Measurements from ENCODE around the gene SEMA6B. TPM values are rescaled to one million over a fixed set of nuclear protein-coding genes. Genes with fewer than 3 reads are reported as not detected.

Gene SEMA6B, protein sequence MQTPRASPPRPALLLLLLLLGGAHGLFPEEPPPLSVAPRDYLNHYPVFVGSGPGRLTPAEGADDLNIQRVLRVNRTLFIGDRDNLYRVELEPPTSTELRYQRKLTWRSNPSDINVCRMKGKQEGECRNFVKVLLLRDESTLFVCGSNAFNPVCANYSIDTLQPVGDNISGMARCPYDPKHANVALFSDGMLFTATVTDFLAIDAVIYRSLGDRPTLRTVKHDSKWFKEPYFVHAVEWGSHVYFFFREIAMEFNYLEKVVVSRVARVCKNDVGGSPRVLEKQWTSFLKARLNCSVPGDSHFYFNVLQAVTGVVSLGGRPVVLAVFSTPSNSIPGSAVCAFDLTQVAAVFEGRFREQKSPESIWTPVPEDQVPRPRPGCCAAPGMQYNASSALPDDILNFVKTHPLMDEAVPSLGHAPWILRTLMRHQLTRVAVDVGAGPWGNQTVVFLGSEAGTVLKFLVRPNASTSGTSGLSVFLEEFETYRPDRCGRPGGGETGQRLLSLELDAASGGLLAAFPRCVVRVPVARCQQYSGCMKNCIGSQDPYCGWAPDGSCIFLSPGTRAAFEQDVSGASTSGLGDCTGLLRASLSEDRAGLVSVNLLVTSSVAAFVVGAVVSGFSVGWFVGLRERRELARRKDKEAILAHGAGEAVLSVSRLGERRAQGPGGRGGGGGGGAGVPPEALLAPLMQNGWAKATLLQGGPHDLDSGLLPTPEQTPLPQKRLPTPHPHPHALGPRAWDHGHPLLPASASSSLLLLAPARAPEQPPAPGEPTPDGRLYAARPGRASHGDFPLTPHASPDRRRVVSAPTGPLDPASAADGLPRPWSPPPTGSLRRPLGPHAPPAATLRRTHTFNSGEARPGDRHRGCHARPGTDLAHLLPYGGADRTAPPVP
- total RNA-seq = not detected

DNA sequence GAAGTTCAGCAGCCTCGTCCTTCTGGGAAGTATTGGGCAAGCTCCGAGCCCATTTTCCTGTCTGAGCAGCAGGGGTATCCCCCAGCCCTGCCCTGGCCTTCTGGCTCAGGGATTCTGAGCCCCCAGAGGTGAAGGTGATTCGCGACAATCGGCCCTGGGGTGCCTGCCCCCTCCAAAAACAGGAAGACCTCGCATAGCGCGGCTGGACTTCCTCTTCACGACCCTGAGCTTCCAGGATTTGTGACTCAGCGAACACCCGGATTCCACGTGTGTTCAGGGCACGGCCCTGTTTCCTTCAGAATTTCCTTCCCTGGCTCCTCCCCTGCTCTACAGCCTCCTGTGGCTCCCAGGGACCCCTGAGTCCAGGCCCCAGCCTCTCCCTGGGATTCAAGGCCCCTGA is at the start of gene SEMA6B:
Gene SEMA6B, minus strand, starts transcription at position 116 of the 400 bp plus-strand sequence. CDS start 1,227 bp downstream, outside the sequence.
- no peaks in the 10 kb centered on the region for H3K27me3 Mint-ChIP-seq
- ChIA-PET POLR2A (no interaction called here), CTCF (no interaction called here)
- H3K4me3 Mint-ChIP-seq = no peak within 1 kb of the TSS
- H3K27ac Mint-ChIP-seq = no peak within 1 kb of the TSS
- H3K4me1 Mint-ChIP-seq = no peaks in the 10 kb centered on the region
- no peaks in the 10 kb centered on the region for H3K9me3 Mint-ChIP-seq
- DNase-seq = no peak
- no peaks in the 10 kb centered on the region for H3K36me3 Mint-ChIP-seq (ENCODE audit: low read depth)

DNA sequence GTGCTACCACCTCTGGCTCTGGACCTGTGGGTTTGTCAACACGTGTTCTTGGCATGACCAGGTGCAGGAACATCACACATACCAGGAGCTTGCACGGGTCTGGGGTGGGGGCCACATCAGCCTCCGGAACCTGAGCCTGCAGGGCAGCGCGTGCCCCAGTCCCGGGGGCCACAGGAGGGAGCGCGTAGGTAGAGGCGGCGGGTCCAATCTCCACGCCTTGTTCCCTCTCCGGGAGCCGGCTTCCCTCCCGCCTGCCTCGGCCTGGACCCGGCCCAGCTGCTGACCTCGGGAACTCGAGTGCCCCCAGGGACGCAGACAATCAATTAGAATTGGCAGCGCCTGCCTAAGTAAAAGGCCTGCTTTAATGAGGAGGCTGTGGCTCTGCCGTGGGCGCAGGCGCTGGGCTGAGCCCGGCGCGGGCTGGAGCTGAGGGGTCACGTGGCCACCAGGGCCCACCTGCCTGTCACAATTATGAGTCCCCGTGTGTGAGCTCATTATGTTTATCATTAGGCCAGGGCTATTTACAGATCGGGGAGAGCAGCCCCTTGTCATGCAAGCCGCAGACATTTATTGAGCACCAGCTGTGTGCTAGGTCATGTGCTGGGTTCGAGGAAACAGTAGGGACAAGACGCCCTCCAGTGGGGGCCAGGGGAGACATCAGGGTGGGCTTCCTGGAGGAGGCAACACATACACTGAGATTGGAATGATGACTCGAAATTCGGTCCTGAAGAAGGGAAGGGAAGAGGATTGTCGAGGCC is 47.6 kb upstream of the SEMA6B start:
- no peaks in the 10 kb centered on the region for H3K4me1 Mint-ChIP-seq
- no peaks in the 10 kb centered on the region for H3K36me3 Mint-ChIP-seq (ENCODE audit: low read depth)
- ChIA-PET CTCF (interaction anchor here (0.8 to 1.3 kb wide), 3 partner anchors 14 to 40 kb away, joined by 3 read pairs; no protein-coding TSS in a partner anchor), POLR2A (no interaction called here)
- no peaks in the 10 kb centered on the region for H3K9me3 Mint-ChIP-seq
- DNase-seq = no peak
- H3K4me3 Mint-ChIP-seq = no peak overlapping the region
- peaks cover 23% of the 10 kb centered on the region for H3K27me3 Mint-ChIP-seq
- no peak overlapping the region for H3K27ac Mint-ChIP-seq

DNA sequence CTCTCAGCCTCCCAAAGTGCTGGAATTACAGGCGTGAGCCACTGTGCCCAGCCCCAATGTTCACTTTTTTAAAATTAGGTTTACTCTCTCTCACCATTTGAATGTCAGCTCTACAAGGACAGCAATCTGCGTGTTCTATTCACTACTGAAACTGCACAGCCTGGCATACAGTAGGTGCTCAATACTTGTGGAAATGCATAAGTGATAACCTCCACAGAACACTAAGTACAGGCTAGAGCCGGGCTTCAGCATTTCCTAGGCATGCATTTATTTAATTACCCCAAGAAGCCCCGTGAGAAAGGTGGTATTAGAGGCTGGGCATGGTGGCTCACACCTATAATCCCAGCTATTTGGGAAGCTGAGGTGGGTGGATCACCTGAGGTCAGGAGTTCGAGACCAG is 46.7 kb upstream of the SEMA6B start:
- DNase-seq = no peak
- no peak overlapping the region for H3K27ac Mint-ChIP-seq
- ChIA-PET CTCF (interaction anchor here (0.6 to 1.3 kb wide), 3 partner anchors 9 to 276 kb away, joined by 3 read pairs; no protein-coding TSS in a partner anchor), POLR2A (no interaction called here)
- no peak overlapping the region for H3K4me3 Mint-ChIP-seq
- no peaks in the 10 kb centered on the region for H3K9me3 Mint-ChIP-seq
- no peaks in the 10 kb centered on the region for H3K36me3 Mint-ChIP-seq (ENCODE audit: low read depth)
- H3K27me3 Mint-ChIP-seq = peaks cover 21% of the 10 kb centered on the region
- H3K4me1 Mint-ChIP-seq = no peaks in the 10 kb centered on the region

DNA sequence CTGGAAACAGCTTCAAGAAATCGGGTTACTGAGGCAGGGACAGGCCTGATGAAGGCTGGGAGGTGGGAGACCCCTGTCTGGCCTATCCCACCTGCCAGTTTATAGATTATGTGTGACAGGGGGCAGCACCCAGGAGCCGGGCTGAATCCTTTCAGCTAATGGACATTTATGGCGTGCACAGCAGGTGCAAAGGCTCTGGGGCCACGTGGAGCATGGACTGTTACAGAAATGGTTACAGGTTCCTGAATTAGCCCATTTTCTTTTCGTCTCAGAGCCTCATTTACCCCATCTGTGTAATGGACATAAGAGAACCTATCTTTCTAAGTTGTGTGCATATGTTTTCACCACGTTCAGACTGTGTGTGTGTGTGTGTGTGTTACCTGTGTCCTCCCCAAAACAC is 45.4 kb upstream of the SEMA6B start:
- Mint-ChIP-seq H3K4me1 (no peaks in the 10 kb centered on the region), H3K9me3 (no peaks in the 10 kb centered on the region), H3K27ac (no peak overlapping the region), H3K36me3 (ENCODE audit: low read depth) (no peaks in the 10 kb centered on the region), H3K27me3 (peaks cover 10% of the 10 kb centered on the region), H3K4me3 (no peak overlapping the region)
- POLR2A ChIA-PET = interaction anchor here (0.7 kb wide), 1 partner anchor 277 kb away, joined by 4 read pairs; no protein-coding TSS in a partner anchor
- CTCF ChIA-PET = interaction anchor here (0.6 to 1.6 kb wide), 4 partner anchors 10 to 1851 kb away, joined by 3 to 5 read pairs (median 3); no protein-coding TSS in a partner anchor
- no peak for DNase-seq

DNA sequence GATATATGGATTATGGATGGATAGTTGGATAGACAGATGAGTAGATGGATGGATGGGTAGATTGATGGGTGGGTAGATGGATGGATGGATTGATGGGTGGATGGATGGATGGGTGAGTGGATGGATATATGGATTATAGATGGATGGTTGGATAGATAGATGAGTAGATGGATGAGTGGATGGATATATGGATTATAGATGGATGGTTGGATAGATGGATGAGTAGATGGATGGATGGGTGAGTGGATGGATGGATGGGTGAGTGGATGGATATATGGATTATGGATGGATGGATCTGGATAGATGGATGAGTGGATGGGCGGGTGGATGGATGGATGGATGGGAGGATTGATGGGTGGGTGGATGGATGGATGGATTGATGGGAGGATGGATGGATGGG is 43.4 kb upstream of the SEMA6B start:
- Mint-ChIP-seq H3K27me3 (peaks cover 19% of the 10 kb centered on the region), H3K4me3 (no peak overlapping the region), H3K36me3 (ENCODE audit: low read depth) (no peaks in the 10 kb centered on the region), H3K4me1 (peaks cover 2% of the 10 kb centered on the region), H3K27ac (no peak overlapping the region), H3K9me3 (no peaks in the 10 kb centered on the region)
- ChIA-PET POLR2A (no interaction called here), CTCF (no interaction called here)
- no peak for DNase-seq

DNA sequence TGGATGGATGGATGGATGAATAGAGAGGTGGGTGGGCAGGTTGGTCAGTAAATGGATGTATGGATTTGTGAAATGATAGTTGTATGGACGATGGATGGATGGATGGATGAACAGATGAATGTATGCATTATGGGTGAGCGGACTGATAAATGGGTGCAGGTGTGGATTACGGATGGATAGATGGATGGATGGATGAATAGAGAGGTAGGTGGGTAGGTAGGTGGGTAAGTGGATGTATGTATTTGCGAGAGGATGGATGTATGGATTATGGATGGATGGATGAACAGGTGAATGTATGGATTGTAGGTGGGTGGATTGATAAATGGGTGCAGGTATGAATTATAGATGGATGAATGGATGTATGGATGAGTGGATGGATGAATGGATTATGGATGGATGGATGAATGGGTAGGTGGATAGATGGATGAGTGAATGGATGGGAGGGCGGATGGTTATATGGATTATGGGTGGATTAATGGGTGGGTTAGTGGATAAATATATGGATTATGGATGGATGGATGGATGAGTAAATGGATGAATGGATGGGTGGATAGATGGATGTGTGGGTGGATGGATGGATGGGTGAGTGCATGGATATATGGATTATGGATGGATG is 42.8 kb upstream of the SEMA6B start:
- H3K27me3 Mint-ChIP-seq = peaks cover 19% of the 10 kb centered on the region
- ChIA-PET POLR2A (interaction anchor here (0.5 kb wide), 1 partner anchor 54 kb away, joined by 3 read pairs; no protein-coding TSS in a partner anchor), CTCF (no interaction called here)
- H3K4me3 Mint-ChIP-seq = no peak overlapping the region
- H3K36me3 Mint-ChIP-seq (ENCODE audit: low read depth) = no peaks in the 10 kb centered on the region
- no peaks in the 10 kb centered on the region for H3K9me3 Mint-ChIP-seq
- no peak for DNase-seq
- peaks cover 6% of the 10 kb centered on the region for H3K4me1 Mint-ChIP-seq
- no peak overlapping the region for H3K27ac Mint-ChIP-seq

DNA sequence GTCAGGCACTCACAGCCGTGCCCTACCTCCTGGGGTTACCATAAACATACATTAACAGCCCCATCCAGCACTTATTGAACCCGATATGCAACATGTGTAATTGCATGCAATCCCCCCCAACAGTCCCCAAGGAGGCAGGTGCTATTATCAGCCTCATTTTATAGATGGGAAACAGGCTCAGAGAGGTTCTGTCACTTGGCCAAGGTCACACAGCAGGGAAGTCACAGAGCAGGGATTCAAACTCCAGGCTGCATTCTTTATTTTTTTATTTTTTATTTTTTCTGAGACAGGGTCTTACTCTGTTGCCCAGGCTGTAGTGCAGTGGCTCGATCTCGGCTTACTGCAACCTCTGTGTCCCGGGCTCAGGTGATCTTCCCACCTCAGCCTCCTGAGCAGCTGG is 41.4 kb upstream of the SEMA6B start:
- H3K4me1 Mint-ChIP-seq = peaks cover 8% of the 10 kb centered on the region
- DNase-seq = no peak
- no peaks in the 10 kb centered on the region for H3K36me3 Mint-ChIP-seq (ENCODE audit: low read depth)
- H3K27ac Mint-ChIP-seq = no peak overlapping the region
- no peaks in the 10 kb centered on the region for H3K9me3 Mint-ChIP-seq
- peaks cover 20% of the 10 kb centered on the region for H3K27me3 Mint-ChIP-seq
- POLR2A ChIA-PET = no interaction called here
- CTCF ChIA-PET = no interaction called here
- H3K4me3 Mint-ChIP-seq = no peak overlapping the region

DNA sequence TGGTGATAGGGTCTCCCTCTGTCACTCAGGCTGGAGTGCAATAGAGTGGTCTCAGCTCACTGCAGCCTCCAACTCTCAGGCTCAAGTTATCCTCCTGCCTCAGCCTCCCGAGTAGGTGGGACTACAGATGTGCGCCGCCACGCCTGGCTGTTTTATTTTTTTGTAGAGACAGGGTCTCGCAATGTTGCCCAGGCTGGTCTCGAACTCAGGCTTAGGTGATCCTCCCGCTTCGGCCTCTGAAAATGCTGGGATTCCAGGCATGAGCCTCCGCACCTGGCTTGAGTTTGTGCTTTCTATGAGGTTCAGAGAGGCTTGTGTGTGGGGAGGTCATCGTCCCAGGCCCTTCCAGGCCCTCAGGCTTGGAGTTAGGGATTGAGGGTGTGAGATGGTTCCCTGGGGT is 40.6 kb upstream of the SEMA6B start:
- POLR2A ChIA-PET = no interaction called here
- DNase-seq = no peak
- H3K4me3 Mint-ChIP-seq = no peak overlapping the region
- CTCF ChIA-PET = no interaction called here
- no peaks in the 10 kb centered on the region for H3K36me3 Mint-ChIP-seq (ENCODE audit: low read depth)
- H3K9me3 Mint-ChIP-seq = no peaks in the 10 kb centered on the region
- peaks cover 23% of the 10 kb centered on the region for H3K27me3 Mint-ChIP-seq
- peaks cover 8% of the 10 kb centered on the region for H3K4me1 Mint-ChIP-seq
- H3K27ac Mint-ChIP-seq = no peak overlapping the region

DNA sequence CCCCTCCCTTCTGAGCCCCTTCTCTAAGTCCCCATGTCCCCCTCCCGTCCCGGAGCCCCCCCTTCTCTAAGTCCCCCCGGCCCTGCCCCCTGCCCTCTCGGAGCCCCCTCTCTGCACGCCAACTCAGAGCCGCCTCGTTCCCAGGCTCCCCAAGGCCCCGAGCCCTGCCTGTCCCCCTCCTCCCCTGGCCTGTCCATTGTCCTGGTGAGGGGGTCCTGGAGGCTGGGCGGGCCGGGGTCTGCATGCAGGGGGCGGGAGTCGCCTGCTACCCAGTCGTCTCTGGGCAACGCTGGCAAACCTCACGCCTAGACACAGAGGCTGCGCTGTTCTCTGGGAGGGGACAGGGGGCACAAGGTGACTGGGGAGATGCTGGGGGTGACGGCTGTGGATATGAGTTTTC is 39.2 kb upstream of the SEMA6B start:
- Mint-ChIP-seq H3K9me3 (no peaks in the 10 kb centered on the region), H3K36me3 (ENCODE audit: low read depth) (no peaks in the 10 kb centered on the region), H3K4me3 (no peak overlapping the region), H3K27ac (no peak overlapping the region), H3K27me3 (peaks cover 32% of the 10 kb centered on the region), H3K4me1 (peaks cover 8% of the 10 kb centered on the region)
- ChIA-PET CTCF (interaction anchor here (0.7 kb wide), 1 partner anchor 38 kb away, joined by 3 read pairs; no protein-coding TSS in a partner anchor), POLR2A (no interaction called here)
- no peak for DNase-seq

DNA sequence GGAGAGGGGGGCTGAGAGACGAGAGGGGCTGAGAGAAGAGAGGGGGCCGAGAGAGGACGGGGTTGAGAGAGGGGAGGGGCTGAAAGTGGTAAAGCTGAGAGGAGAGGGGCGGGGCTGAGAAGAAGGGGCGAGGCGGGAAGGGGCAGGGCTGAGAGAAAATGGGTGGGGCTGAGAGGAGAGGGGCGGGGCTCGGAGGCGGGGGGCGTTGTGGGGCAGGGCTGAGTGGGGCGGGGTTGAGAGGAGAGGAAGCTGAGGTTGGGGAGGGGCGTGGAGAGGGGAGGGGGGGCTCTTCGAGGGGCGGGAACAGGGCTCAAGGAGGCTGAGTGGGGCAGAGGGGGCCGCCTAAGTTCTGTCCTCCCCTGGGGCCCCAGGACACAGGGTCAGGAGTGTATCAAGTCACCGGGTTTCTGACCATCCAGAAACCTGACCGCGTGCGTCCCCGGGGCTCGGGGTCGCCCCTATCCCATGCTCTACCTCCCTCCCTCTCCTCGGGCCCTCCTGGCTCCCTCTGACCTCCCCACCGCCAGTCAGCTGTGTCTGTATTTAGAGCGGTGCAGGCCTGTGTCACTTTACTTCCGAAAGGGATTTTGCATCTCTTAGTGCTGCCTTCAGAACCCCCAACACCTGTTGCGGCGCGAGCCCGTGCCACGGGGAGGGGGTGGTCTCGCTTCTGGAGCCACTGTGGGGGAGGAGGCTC is 38.6 kb upstream of the SEMA6B start:
- no peak overlapping the region for H3K27ac Mint-ChIP-seq
- DNase-seq = peak; percentile 47
- POLR2A ChIA-PET = no interaction called here

DNA sequence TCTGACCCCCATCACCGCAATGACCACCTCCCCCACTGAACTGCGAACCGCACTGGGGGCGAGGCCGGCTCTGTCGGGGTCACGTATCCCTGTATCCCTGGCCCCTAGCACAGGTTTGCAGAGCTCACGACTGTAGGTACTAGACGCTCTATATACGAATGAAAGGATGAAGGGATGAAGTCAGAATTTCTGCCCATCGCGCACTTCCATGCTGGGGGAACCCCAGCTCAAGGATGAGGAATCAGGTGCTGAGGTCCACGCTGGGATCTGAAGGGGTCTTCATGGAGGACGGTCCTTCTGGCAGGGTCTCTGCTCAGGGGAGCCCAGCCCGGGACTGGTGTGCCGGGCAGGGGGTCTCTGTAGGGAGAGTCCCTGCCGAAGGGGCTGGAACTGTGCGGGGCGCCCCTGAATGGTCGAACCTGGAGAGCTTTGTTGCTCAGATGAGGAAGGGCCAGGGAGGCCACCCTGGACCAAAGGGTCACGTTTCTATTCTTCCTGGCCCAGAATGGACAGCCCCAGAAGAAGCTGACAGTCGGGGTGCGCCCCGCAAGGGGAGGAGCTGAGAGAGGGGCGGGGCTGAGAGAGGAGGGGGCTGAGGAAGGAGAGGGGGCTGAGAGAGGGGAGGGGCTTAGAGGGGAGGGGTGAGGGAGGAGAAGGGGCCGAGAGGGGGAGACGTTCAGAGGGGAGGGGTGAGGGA is 37.9 kb upstream of the SEMA6B start:
- DNase-seq = no peak
- peak overlapping the region; percentile 27 for H3K4me3 Mint-ChIP-seq
- ChIA-PET POLR2A (no interaction called here), CTCF (interaction anchor here (1.0 to 1.2 kb wide), 3 partner anchors 10 to 21 kb away, joined by 3 read pairs; no protein-coding TSS in a partner anchor)
- peaks cover 32% of the 10 kb centered on the region for H3K27me3 Mint-ChIP-seq
- no peaks in the 10 kb centered on the region for H3K36me3 Mint-ChIP-seq (ENCODE audit: low read depth)
- no peaks in the 10 kb centered on the region for H3K9me3 Mint-ChIP-seq
- peaks cover 8% of the 10 kb centered on the region for H3K4me1 Mint-ChIP-seq
- no peak overlapping the region for H3K27ac Mint-ChIP-seq

More for the DNA sequence above, 38.6 kb upstream of the SEMA6B start:
- Mint-ChIP-seq H3K27me3 (peaks cover 32% of the 10 kb centered on the region), H3K9me3 (no peaks in the 10 kb centered on the region), H3K36me3 (ENCODE audit: low read depth) (no peaks in the 10 kb centered on the region), H3K4me3 (no peak overlapping the region), H3K4me1 (peaks cover 8% of the 10 kb centered on the region)
- CTCF ChIA-PET = interaction anchor here (0.7 to 1.2 kb wide), 3 partner anchors 11 to 38 kb away, joined by 3 read pairs; no protein-coding TSS in a partner anchor
